Stimulated activated CD8-positive, alpha-beta memory T cell treated with anti-CD3 and anti-CD28 coated beads, Interleukin-15, amount 100 ng/mL, for 4 hours (primary cell): ENCODE data around the gene RIF1.
"Not testable (repeated sequence)": the region's sequence is repeated elsewhere in the genome, so short reads cannot be mapped to it uniquely, and the experiment has no call there.

Experiments used
- DNase-seq, 2 donors: peaks; one replicate each; pipeline ENCODE4 v3.0.0-alpha.2; 2020; ENCODE audit warnings: low read depth in 2 of 2

RIF1 gene

DNA sequence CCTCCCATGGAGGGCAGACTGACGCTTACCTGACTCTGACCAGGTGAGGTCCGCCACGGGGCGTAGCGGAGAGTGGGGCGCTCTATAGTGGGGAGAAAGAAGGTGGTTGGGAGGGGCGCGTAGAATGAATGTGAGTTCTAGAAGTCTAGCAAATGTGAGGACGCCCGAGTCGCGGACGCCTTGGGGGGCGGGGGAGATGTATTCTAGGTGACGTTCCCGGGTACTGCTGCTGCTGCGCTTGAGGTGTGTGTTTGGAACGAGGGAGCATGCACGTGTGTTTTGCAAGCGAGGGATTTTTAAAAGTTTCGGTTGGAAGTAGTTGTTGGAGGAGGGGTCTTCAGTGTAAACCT is 758 bp downstream of the RIF1 start:
- peak in 1 of 2 donors; percentile 13 for DNase-seq

- DNase-seq, result no peak
Measured at GRCh38 chr2:151417650-151418049, 7.9 kb downstream of the RIF1 start.

DNA sequence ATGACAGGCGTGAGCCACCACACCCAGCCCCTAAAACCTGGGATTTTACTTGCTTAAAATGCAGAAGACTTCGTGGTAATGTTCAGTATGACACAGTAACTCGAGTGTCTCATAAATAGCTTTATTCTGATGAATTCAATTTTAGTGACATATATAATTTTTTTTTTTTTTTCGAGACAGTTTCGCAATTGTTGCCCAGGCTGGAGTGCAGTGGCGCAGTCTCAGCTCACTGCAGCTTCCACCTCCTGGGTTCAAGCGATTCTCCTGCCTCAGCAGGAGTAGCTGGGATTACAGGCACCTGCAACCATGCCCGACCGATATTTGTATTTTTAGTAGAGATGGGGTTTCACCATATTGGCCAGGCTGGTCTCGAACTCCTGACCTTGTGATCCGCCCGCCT is 12.0 kb downstream of the RIF1 start:
- DNase-seq, result not testable (repeated sequence)

GRCh38 chr2:151422917-151423439 is 13.3 kb downstream of the RIF1 start:
- no peak for DNase-seq

- no peak for DNase-seq
Measured at GRCh38 chr2:151423760-151424159, 14.1 kb downstream of the RIF1 start.

DNA sequence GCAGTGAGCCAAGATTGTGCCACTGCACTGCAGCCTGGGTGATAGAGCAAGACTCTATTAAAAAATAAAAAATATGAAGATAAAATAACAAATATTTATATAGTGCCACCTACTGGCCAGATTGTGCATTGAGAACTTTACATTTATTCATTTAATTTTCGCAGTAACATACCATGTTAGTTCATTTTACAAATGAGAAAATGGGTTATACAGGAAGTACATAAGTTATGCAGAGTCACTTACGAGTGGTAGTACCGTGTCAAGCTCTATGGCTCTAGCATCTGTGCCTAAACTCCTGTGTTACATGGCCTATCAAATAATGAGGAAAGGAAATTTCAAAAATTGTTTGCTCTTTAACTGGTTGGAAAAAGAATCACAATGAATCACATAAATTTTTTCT is 27.9 kb downstream of the RIF1 start:
- no peak for DNase-seq

DNA sequence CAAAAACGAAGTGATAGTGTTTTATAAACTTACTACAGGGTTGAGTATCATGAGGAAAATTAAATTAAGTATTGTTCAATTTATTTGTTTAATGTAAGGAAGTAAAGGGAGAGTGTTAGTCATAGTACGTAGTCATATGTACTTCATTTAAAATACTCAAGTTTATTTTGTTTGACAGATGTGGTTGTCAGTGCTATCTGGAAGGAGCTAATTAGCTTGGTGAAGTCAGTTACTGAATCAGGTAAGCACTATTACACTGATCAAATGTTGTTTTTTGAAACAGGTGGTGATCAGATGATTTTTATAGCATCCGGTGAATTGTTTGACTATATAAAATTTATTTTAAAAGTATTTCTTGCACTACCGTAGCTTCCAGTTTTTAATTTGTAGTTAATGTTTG is 28.8 kb downstream of the RIF1 start:
- no peak for DNase-seq

DNA sequence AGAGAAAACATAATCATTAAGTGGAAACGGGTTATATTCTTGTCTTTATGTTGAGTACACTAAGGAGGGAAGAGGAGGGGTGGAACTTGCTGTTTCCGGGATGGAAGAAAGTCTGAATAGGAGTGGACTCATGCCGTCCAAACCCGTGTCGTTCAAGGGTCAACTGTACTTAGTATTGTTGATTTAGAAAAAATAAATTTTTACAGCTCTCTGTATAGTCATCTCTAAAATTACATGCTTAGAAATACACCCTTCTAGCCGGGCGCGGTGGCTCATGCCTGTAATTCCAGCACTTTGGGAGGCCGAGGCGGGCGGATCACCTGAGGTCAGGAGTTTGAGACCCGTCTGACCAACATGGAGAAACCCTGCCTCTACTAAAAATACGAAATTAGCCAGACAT is 29.4 kb downstream of the RIF1 start:
- DNase-seq, result no peak

DNA sequence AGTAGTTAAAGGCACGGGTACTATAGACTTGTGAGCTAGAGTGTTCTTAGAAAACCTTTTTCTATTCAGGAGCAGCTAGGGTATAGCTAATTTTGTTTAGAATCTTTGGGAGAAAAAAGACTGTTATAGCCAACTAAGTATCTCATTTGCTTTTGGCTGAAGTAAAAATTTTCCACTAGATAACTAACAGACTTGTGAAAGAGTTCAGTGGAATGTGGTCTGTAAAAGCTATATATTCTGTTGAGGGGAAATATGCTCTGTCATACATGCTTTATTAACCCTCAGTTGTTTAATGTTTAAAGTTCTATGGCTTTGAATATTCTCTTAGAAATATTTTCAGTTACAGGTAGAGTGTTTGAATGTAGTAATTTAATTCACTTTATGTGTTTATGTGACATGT is 49.7 kb downstream of the RIF1 start:
- no peak for DNase-seq

GRCh38 chr2:151465771-151466170 is 56.1 kb downstream of the RIF1 start:
- no peak for DNase-seq

DNA sequence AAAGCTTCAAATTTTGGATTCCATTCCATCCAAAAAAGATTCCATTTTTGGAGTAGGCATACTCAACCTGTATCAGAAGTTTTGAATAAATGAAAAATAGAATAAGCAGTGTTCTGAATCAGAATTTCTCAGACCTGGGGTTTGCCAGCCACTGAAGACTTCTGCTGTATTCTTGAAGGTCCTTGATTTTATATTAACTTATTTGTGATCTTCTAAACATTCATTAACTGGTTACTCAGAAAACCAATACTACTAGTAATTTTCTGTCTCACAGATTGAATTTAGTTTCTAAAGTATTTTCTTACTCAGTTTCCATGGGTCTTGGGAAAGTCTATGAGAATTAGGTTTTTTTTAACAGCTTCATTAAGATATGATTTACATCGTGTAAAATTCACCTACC is 60.9 kb downstream of the RIF1 start:
- no peak for DNase-seq

- DNase-seq, result no peak
Measured at GRCh38 chr2:151472966-151473365, 63.3 kb downstream of the RIF1 start.

GRCh38 chr2:151475071-151475470 is 65.4 kb downstream of the RIF1 start:
- no peak for DNase-seq

DNA sequence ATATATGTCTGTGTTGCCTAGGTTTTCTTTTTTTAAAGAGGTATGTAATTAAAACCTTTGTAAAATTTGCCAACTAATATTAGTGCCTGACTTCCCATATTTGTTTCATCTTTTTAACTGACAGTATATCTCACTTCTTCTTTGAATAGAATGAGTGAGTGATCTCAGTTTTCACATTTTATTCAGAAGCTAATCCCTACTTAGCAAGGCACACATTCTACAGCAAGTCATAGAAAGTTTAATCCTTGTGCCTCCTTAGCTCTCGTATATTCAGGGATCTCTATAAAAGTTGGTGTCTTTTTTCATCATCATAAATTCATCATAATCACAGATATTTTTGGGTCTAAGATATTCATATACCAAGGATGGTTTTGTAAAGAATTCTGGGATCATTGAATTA is 66.6 kb downstream of the RIF1 start:
- DNase-seq, result no peak

DNA sequence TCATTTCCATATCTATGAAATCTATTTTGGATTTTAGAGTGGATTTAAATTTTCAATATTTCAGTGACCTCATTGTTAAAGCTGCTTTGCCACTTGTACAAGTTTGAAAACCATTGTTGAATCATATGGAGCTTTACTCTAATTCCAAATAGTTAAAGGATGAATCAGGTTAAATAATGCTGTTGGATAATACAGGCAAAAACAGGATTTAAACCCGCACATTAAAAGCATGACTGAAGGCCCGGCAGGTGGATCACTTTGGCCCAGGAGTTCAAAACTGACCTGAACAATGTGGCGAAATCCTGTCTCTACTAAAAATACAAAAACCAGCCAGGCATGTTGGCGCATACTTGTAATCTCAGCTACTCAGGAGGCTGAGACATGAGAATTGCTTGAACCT is 68.3 kb downstream of the RIF1 start:
- no peak for DNase-seq

DNA sequence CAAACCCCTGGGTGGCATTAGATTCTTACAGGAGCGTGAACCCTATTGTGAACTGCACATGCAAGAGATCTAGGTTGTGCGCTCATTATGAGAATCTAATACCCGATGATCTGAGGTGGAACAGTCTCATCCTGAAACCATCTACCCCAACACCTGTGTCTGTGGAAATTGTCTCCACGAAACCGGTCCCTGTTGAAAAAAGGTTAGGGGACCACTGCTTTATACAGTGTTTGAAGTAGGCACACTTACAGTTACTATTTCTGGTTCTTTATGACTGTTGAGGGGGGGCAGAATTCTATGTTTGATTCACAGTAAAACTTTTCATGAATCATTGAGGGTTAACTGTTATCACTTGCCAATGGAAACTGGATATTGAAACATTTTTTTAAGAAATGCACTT is 72.0 kb downstream of the RIF1 start:
- no peak for DNase-seq

- no peak for DNase-seq
Measured at GRCh38 chr2:151482171-151482725, 72.5 kb downstream of the RIF1 start.

DNA sequence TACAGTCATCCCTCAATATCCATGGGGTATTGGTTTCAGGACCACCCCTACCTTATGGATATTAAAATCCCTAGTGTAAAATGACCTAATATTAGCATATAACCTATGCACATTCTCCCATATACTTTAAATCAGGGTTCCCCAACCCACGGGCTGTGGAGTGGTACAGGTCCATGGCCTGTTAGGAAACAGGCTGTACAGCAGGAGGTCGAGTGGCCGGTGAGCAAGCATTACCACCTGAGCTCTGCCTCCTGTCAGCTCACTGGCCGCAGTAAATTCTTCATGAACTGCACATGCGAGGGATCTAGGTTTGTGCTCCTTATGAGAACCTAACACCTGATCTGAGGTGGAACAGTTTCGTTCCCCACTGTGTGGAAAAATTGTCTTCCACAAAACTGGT is 73.8 kb downstream of the RIF1 start:
- DNase-seq, result no peak

- no peak for DNase-seq
Measured at GRCh38 chr2:151484100-151484499, 74.4 kb downstream of the RIF1 start.

DNA sequence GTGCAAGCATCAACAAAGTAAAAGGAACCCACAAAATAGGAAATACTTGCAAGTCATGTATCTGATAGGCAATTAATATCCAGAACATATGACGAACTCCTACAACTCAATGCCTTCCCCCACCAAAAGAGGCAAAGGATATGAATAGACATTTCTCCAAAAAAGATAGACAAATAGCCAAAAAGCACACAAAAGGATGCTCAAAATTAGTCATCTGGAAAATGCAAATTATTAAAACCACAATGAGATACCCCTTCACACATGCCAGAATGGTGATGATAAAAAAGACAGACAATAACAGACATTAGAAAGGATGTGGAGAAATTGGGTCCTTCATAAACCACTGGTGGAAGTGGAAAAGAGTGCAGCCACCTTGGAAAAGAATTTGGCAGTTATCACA is 76.4 kb downstream of the RIF1 start:
- DNase-seq, result no peak

GRCh38 chr2:151490276-151490675 is 80.6 kb downstream of the RIF1 start:
- DNase-seq, result no peak

DNA sequence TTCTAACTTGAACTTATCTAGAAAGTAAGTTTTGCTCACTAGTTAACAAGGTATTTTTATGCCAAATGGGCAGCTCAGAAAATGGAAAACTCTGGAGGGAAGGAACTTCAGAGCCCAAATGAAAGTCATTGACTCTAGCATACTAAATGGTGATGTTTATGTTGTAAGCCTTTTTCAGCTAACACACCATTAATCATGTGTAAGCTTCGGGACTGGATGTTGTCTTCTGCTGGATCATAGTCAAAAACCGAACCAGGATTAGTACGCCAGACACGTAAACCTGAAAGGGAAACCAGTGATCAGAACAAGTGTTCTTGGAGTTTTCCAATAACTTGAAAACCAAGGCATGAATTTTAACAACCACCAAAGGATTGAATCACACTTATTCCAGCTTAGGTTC is 81.8 kb downstream of the RIF1 start:
- DNase-seq, result no peak

GRCh38 chr2:151498178-151498577 is 88.5 kb downstream of the RIF1 start:
- DNase-seq, result no peak

GRCh38 chr2:151506170-151506569 is 96.5 kb downstream of the RIF1 start:
- no peak for DNase-seq

DNA sequence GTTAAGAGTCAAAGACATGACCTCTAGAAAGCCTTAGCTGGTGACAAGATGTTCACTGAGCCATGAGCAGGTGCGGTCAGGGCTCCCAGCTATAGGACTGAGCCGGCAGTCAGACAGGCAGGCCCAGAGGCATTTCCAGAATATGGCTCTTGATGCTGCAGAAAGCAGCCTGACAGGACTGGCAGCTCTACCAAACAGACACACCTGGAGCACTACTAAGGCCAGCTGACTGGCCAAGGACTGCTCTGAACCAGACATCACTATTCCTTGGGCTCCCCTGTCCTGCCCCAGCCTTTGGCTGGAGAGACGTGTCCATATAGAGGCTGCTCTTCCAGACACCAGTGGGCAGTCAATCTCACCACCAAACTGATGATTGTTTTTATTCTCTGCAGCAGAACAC is 98.8 kb downstream of the RIF1 start:
- no peak for DNase-seq
